Activated T-helper 1 cell treated with anti-CD3 and anti-CD28 coated beads, Interleukin-12 subunit alpha, Interleukin-12 subunit beta, Interleukin-2, Interleukin-4 antibody, amounts not matched to agents 30 ng/mL and 10 ng/mL and 1 ng/mL, durations not matched to agents 14 hours and 24 hours and 36 hours (primary cell): Measurements from ENCODE around the gene GFOD1. TPM values are rescaled to one million over a fixed set of nuclear protein-coding genes. Genes with fewer than 3 reads are reported as not detected.
"Not testable (repeated sequence)": the region's sequence is repeated elsewhere in the genome, so short reads cannot be mapped to it uniquely, and the experiment has no call there.

Experiments
- DNase-seq: peaks from one replicate; pipeline ENCODE4 v3.0.0; 2021; ENCODE audit warnings: low spot score
- H3K27ac Mint-ChIP-seq: one replicate; pipeline ENCODE4 v1.8.0; 2021; ENCODE audit warnings: mild to moderate bottlenecking, mixed read lengths
- H3K27me3 Mint-ChIP-seq: one replicate; pipeline ENCODE4 v1.8.0; 2022; ENCODE audit warnings: mild to moderate bottlenecking, moderate library complexity, mixed read lengths; ENCODE audit not compliant: insufficient read depth
- H3K36me3 Mint-ChIP-seq: one replicate; pipeline ENCODE4 v1.8.0; 2021; ENCODE audit warnings: low read depth, mixed read lengths
- H3K4me1 Mint-ChIP-seq: one replicate; pipeline ENCODE4 v1.8.0; 2021; ENCODE audit warnings: low read depth, mixed read lengths
- H3K4me3 Mint-ChIP-seq: one replicate; pipeline ENCODE4 v1.8.0; 2021; ENCODE audit warnings: mild to moderate bottlenecking, moderate library complexity, mixed read lengths
- H3K9me3 Mint-ChIP-seq: one replicate; pipeline ENCODE4 v1.8.0; 2021; ENCODE audit warnings: mixed read lengths
- intact Hi-C: fragments of 100-400 bp; cut with micrococcal nuclease; formaldehyde crosslinking; loops from one replicate; pipeline ENCODE4 v1.15.1; 2024
- total RNA-seq: library from RNA; stranded (reverse); gene quantifications from 2 replicates; pipeline ENCODE4 v1.2.3, GENCODE V29; 2022

GFOD1 gene
- total RNA-seq, 1 donor from 2014 or later, result 13.6 TPM

- DNase-seq, result no peak
- Mint-ChIP-seq H3K4me1 (peaks cover 8% of the 10 kb centered on the region), H3K27ac (no peak overlapping the region), H3K9me3 (no peaks in the 10 kb centered on the region), H3K27me3 (peaks cover 12% of the 10 kb centered on the region), H3K36me3 (no peaks in the 10 kb centered on the region), H3K4me3 (no peak overlapping the region)
- intact Hi-C loops, result no loop called here
These were observed 36.6 kb upstream of the GFOD1 start for GRCh38 chr6:13523826-13524622.

- DNase-seq, result no peak
- no peak overlapping the region for H3K4me3 Mint-ChIP-seq
- peaks cover 8% of the 10 kb centered on the region for H3K4me1 Mint-ChIP-seq
- H3K36me3 Mint-ChIP-seq, result no peaks in the 10 kb centered on the region
- H3K9me3 Mint-ChIP-seq, result no peaks in the 10 kb centered on the region
- intact Hi-C loops, result no loop called here
- no peak overlapping the region for H3K27ac Mint-ChIP-seq
- peaks cover 17% of the 10 kb centered on the region for H3K27me3 Mint-ChIP-seq
These were observed 35.3 kb upstream of the GFOD1 start for GRCh38 chr6:13522656-13523055.

DNA sequence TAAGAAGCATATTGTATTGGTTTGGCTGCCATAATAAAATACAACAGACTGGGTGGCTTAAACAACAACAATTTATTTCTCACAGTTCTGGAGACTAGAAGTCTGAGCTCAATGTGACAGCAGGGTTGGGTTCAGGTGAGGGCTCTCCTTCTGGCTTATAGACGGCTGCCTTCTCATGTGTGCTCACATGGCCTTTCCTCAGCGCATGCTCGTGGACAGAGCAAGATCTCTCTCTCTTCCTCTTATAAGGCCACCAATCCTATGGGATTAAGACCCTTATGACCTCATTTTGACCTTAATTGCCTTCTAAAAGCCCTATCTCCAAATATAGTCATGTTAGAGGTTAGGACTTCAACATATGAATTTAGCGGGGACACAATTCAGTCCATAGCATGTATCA lies 32.4 kb upstream of the GFOD1 start:
- H3K9me3 Mint-ChIP-seq, result no peaks in the 10 kb centered on the region
- no peaks in the 10 kb centered on the region for H3K36me3 Mint-ChIP-seq
- H3K4me3 Mint-ChIP-seq, result no peak overlapping the region
- intact Hi-C loops, result no loop called here
- DNase-seq, result no peak
- H3K27me3 Mint-ChIP-seq, result peaks cover 20% of the 10 kb centered on the region
- no peak overlapping the region for H3K27ac Mint-ChIP-seq
- H3K4me1 Mint-ChIP-seq, result no peaks in the 10 kb centered on the region

GRCh38 chr6:13517116-13517515 lies 29.7 kb upstream of the GFOD1 start:
- no peaks in the 10 kb centered on the region for H3K36me3 Mint-ChIP-seq
- H3K4me3 Mint-ChIP-seq, result no peak overlapping the region
- H3K9me3 Mint-ChIP-seq, result no peaks in the 10 kb centered on the region
- no peaks in the 10 kb centered on the region for H3K4me1 Mint-ChIP-seq
- peaks cover 20% of the 10 kb centered on the region for H3K27me3 Mint-ChIP-seq
- H3K27ac Mint-ChIP-seq, result no peak overlapping the region
- intact Hi-C loops, result no loop called here
- no peak for DNase-seq

DNA sequence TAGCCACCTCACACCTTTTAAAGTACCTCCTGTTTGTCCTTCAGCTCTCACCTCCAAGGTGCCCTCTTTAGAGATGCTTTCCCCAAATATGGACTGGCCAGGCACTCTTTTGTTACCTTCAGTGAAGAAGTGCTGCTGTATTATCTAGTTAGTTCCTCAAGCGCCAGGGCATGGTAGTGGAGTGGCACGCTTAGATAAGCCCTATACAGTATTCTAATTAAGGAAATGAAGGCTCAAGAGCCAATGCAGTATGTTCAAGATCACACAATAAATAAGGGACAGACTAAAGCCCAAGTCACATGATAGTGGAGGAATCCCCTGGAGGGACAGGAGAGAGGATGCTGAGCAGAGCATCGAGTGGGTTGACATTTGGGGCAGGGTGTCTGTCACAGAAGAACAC lies 28.5 kb upstream of the GFOD1 start:
- intact Hi-C loops, result no loop called here
- Mint-ChIP-seq H3K4me1 (no peaks in the 10 kb centered on the region), H3K27ac (no peak overlapping the region), H3K4me3 (no peak overlapping the region), H3K27me3 (peaks cover 13% of the 10 kb centered on the region), H3K9me3 (no peaks in the 10 kb centered on the region), H3K36me3 (no peaks in the 10 kb centered on the region)
- no peak for DNase-seq

DNA sequence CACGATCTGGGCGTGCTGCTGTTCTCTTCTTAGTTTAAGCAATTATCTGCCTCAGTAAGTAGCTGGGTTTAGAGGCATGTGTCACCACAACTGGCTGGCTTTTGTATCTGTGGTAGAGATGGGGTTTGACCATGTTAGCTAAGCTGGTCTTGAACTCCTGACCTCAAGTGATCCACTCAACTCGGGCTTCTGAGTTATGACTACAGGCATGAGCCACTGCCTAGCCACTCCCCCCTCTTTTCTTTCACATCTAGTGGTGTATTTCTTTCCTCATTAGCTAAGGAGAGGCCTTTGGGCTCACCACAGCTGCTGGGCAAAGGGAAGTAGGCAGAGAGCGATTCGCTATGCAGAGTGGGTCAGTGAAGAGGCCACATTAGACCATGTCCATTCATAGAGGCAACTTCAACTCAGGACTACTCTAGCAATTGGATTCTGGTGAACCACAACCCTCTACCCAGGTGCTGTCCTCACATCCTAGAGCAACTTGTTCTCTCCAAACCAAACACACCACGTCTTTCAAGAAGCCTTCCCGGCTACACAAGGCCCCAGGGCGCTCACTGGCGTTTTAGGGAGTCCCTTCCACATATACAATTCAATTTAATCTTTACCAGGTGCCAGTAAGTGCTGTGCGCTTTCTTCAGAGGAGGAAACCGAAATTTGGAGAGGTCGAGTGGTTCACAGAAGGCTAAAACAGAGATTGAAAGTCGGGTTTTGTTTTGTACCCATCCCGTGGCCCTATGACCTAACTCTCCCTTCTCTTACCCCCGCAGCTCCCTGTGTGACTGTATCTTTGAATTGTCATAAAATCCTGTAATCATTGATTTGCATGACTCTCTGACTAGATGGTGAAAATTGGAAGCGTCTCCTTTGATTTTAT lies 26.5 kb upstream of the GFOD1 start:
- no peaks in the 10 kb centered on the region for H3K4me1 Mint-ChIP-seq
- no peak for DNase-seq

DNA sequence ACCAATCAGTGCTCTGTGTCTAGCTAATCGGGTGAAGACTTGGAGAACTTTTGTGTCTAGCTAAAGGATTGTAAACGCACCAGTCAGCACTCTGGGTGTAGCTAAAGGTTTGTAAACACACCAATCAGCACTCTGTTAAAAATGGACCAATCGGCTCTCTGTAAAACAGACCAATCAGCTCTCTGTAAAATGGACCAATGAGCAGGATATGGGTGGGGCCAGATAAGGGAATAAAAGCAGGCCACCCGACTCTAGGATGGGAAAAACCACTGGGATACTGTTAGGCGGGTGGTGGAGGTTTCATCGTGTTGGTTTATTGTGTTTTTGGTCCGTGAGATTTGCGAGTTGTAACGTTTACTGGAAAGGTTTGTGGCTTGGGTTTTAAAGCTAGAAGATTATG lies 25.5 kb upstream of the GFOD1 start:
- Mint-ChIP-seq H3K36me3 (no peaks in the 10 kb centered on the region), H3K9me3 (no peaks in the 10 kb centered on the region)

More for the DNA sequence above, 26.5 kb upstream of the GFOD1 start:
- Mint-ChIP-seq H3K9me3 (no peaks in the 10 kb centered on the region), H3K4me3 (no peak overlapping the region), H3K27ac (no peak overlapping the region), H3K27me3 (peaks cover 6% of the 10 kb centered on the region), H3K36me3 (no peaks in the 10 kb centered on the region)
- intact Hi-C loops, result no loop called here

GRCh38 chr6:13511913-13512717 lies 24.7 kb upstream of the GFOD1 start:
- Mint-ChIP-seq H3K27me3 (peaks cover 10% of the 10 kb centered on the region), H3K4me3 (no peak overlapping the region), H3K9me3 (no peaks in the 10 kb centered on the region), H3K27ac (no peak overlapping the region), H3K4me1 (no peaks in the 10 kb centered on the region), H3K36me3 (no peaks in the 10 kb centered on the region)
- DNase-seq, result no peak
- intact Hi-C loops, result no loop called here

More for the DNA sequence above, 25.5 kb upstream of the GFOD1 start:
- no peak for DNase-seq
- H3K27me3 Mint-ChIP-seq, result peaks cover 10% of the 10 kb centered on the region
- H3K4me1 Mint-ChIP-seq, result no peaks in the 10 kb centered on the region
- H3K27ac Mint-ChIP-seq, result no peak overlapping the region
- intact Hi-C loops, result no loop called here
- no peak overlapping the region for H3K4me3 Mint-ChIP-seq

GRCh38 chr6:13511141-13511571 lies 23.8 kb upstream of the GFOD1 start:
- H3K27me3 Mint-ChIP-seq, H3K9me3 Mint-ChIP-seq, H3K4me1 Mint-ChIP-seq, H3K4me3 Mint-ChIP-seq, H3K36me3 Mint-ChIP-seq, H3K27ac Mint-ChIP-seq, DNase-seq, intact Hi-C loops: not testable (repeated sequence)

- H3K4me3 Mint-ChIP-seq, H3K27me3 Mint-ChIP-seq, H3K36me3 Mint-ChIP-seq, intact Hi-C loops, H3K9me3 Mint-ChIP-seq, H3K4me1 Mint-ChIP-seq, DNase-seq, H3K27ac Mint-ChIP-seq: not testable (repeated sequence)
These were observed 23.0 kb upstream of the GFOD1 start for GRCh38 chr6:13510433-13510832.

- DNase-seq, result no peak
- intact Hi-C loops, result no loop called here
- H3K4me1 Mint-ChIP-seq, result no peaks in the 10 kb centered on the region
- H3K27me3 Mint-ChIP-seq, result peaks cover 7% of the 10 kb centered on the region
- no peaks in the 10 kb centered on the region for H3K9me3 Mint-ChIP-seq
- no peaks in the 10 kb centered on the region for H3K36me3 Mint-ChIP-seq
- no peak overlapping the region for H3K27ac Mint-ChIP-seq
- H3K4me3 Mint-ChIP-seq, result no peak overlapping the region
These were observed 21.6 kb upstream of the GFOD1 start for GRCh38 chr6:13508711-13509705.
